Left kidney (tissue), 2 donors: Measurements from ENCODE around the gene CMTM8. TPM values are rescaled to one million over a fixed set of nuclear protein-coding genes. Genes with fewer than 3 reads are reported as not detected.
"Not testable (repeated sequence)": the region's sequence is repeated elsewhere in the genome, so short reads cannot be mapped to it uniquely, and the experiment has no call there.

ENCODE experiments used
- DNase-seq: peaks from one replicate; pipeline ENCODE4 v3.0.0-alpha.2; 2013
- polyA plus RNA-seq: library from polyadenylated mRNA; unstranded; fragments of 120-200 nt; gene quantifications from one replicate; pipeline ENCODE4 v1.2.1, GENCODE V29; 2013; ENCODE audit not compliant: insufficient read length

The CMTM8 gene
- polyA plus RNA-seq, 1 donor: 8.4 TPM

DNA sequence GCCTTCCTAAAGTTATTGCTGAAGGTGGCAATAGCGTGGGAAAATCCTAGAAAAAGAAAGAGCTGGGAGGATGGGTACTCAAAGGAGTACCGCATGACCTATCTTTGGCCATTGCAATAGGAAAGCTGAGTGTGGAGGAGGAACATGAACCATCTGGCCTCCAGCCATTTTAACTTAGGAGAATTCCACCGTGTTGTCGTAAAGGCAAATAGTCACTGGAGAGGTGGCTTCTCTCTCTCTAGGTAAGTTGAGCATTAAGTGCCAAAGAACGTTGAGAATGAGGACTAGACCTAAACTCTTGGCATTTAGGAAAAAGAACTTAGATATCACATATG, 137.1 kb downstream of the CMTM8 start:
- no peak for DNase-seq

GRCh38 chr3:32376115-32376514, 137.6 kb downstream of the CMTM8 start:
- no peak for DNase-seq

DNA sequence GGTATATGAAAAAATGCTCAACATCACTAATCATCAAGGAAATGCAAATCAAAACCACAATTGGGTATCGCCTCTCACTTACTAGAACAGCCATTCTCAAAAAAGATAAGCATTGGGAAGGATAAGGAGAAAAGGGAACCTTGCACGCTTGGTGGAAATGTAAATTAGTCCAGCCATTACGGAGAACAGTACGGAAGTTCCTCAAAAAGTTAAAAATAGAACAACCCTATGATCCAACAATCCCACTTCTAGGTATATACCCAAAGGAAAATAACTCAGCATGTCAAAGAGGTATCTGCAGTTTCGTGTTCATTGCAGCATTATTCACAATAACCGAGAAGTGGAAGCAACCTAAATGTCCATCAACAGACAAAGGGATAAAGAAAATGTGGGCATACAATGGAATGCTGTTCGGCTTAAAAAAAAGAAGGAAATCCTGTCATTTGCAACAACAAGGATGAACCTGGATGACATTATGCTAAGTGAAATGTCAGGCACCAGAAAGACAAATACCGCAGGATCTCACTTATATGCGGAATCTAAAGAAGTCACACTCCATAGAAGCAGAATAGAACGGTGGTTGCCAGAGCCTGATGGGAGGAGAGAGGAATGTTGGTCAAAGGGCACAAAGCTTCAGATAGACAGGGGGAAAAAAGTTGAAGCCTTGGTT, 141.5 kb downstream of the CMTM8 start:
- no peak for DNase-seq

DNA sequence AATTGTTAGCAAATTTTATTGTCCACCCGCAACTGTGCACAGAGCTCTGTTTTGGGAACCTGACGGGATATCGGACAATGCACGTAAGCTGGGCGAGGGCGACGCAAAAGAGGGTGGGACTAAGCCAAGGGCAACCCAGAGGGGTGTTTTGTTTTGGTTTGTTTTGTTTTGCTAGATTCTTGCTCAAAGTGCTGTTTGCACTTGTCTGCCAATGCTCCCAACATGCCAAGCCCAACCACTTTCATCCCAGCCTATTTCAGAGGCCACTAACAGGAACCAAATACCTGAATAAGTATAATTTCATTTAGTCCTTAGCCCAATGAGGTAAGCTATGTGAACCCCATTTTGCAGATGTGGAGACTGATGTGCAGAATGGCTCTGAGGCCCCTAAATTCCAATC, 143.4 kb downstream of the CMTM8 start:
- DNase-seq: no peak

- DNase-seq: no peak
These were observed 144.7 kb downstream of the CMTM8 start for GRCh38 chr3:32383136-32383711.

DNA sequence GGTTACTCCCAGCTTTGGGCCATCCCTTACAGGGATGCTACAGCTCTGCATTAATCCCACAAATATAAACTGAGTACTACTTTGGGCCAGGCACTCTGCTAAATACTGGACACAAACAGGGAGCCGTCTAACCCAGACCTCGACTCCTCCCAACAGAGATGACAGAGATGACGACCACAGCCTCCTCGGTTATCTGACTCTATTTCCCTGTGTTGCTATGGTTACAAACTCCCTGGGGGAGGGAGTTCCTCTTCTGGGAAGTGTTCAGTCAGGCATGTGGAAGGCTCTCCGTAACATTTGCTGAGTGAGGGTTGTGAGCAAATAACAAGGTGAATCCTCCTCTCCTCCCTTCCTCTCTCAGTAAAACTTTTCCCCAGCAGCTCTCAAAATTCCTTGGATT, 146.5 kb downstream of the CMTM8 start:
- peak; percentile 85 for DNase-seq

DNA sequence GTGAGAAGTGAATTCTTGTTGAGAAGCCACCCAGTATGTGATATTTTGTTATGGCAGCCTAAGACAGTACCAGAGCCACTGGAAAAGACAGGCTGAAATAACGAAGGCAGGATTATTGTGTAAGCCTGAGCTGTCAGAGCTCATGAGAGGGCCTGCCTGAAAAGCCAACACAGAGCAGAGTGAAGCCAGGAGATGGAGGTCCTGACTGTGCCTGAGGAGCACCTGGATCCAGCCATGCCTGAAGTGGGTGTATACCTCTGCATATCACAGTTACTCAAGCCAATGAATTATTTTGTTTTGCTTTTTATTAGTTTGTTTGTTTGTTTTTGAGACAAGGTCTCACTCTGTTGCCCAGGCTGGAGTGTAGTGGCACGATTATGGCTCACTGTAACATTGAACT, 149.0 kb downstream of the CMTM8 start:
- no peak for DNase-seq

DNA sequence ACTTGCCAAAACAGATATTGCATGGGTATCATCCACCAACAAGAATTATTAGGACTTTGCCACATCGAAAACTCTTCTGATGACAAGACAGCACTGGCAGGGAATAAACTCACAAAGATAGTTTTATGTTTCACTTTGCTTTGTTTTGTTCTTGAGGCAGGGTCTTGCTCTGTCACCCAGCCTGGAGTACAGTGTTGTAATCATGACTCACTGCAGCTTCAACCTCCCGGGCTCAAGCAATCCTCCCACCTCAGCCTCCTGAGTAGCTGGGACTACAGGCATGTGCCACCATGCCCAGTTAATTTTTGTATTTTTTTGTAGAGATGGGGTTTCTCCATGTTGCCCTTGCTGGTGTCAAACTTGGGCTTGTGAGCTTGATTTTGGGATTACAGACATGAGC, 151.1 kb downstream of the CMTM8 start:
- not testable (repeated sequence) for DNase-seq

DNA sequence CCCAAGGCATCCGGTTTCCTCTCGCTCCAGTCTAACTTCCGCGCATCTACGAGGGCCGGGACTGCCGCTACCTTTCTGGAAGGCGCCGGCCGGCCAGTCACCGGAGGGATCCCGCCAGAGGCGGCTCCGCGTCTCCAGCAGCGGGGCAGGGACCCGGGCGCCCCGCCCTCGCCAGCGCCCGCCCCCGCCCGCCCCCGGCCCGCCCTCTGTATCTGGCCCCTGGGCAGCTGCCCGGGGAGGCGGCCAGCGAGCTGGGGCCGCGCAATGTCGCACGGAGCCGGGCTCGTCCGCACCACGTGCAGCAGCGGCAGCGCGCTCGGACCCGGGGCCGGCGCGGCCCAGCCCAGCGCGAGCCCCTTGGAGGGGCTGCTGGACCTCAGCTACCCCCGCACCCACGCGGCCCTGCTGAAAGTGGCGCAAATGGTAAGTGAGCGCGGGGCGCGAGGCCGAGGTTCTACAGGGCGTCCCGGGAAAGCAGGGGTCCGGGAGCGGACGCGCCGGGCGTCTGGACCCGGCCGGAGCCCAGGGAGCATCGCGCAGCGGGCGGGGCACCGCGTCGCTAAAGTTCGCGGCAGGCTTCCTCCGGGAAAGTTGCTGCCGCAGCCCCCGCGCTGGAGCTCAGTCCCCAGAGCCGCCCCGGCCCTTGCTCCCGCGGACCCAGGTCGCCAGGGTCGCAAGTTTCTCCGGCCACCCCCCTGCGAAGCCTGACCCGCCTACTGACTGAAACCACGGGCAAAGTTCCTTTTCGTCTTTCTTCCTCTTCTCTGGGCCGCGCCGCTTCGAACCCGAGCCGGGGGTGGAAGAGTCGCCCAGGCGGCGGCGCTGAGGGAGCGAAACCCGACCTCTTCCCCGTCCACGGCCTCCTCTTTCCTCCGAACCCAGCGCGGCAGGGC, 153.4 kb downstream of the CMTM8 start, which contains the start of gene CMTM7:
TSS of gene CMTM7 (plus strand) at position 211 of the 893 bp plus-strand sequence. CDS start at position 265, 54 bp downstream.
- DNase-seq: peak; percentile 74

DNA sequence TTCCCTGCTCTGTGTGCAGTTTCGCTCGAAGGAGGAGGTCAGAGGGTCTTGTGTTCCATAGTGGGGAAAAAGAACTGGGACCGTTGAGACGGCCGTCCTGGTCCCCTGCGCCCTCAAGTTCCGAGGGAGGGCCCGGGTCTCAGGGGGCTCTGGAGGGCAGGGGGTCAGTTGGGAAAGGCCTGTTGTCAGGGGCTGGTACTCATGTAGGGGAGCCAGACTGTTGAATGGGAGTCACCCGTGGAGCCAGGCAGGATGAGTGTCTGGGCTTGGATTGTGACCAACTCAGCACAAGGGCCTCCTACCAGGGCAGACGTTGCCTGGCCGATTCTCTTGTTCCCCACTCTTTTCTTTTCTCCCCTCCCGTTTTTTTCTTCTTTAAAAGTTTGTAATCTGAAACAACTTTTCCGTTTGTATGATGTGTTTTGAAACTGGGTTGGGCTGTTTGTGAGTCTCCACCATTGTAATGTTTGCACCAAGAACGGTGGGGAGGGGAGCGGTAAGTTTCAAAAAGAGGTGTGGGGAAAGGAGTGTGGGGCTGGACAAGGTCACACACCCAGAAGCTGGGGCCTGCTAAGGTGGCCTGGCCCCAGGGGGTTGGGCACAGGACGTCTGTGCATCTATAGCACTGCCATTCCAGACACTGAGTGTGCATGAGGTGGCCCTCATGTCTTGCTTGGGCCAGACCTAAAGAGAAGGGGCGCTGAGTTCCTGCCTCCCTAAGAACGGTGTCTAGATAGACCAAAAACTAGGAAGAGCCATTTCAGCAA, 154.2 kb downstream of the CMTM8 start:
- DNase-seq: peak; percentile 33

GRCh38 chr3:32395496-32395895, 157.0 kb downstream of the CMTM8 start:
- DNase-seq: no peak

DNA sequence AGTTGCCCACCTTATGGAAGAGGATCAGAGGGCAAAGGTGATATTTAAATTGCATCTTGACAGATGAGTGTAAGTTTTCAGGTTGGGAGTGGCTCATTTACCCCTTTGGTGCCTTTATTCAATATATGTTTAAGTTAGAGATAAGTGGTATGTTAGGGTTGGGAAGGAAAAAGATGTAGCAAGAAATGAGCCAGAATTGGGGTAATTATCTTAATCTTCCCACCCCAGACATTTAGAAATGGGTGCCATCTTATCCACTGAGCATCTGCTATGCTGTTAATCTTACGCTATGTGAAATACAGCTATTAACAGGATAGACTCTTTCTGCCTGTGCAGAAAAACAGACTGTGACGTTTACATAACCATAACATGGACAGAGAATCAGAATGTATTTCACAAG, 159.5 kb downstream of the CMTM8 start:
- DNase-seq: no peak

DNA sequence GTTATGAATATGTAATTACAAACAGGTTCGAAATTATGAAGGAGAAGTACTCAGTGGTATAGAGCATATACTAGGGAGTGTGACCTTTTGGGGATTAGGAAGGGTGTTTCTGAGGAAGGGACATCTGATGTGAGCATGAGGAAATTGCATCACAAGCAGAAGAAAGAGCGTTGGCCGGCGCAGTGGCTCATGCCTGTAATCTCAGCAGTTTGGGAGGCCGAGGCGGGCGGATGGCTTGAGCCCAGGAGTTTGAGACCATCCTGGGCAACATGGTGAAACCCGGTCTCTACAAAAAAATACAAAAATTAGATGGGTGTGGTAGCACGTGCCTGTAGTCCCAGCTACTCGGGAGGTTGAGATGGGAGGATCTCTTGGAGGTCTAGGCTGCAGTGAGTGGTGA, 160.1 kb downstream of the CMTM8 start:
- no peak for DNase-seq

DNA sequence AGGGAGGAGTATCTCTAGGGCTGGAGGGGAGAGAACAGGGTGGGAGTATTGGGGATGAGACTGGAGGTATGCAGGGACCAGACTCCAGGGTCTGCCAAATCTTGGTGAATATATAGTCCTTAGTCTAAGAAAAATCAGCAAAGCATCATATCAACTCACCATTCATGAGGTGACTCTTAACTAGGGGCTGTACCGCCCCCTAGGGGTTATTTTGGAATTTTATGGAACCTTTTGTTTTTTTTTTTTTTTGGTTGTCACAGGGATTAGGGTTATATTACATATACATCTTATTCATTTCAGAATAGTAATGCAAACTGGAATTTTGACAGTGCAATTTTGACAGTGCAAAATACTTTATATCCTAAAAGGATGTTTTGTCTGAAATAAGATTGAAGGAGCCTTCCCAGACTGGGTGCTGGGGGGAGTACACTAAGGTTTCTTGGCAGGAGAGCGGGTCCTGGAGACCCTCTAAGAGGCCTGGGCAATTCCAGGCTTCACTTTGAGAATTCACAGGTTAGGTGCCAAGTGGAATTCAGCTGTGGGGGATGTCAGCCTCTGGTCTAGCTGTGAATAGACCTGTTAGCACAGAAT, 160.6 kb downstream of the CMTM8 start:
- DNase-seq: peak; percentile 71

- no peak for DNase-seq
These were observed 162.6 kb downstream of the CMTM8 start for GRCh38 chr3:32401126-32401525.

DNA sequence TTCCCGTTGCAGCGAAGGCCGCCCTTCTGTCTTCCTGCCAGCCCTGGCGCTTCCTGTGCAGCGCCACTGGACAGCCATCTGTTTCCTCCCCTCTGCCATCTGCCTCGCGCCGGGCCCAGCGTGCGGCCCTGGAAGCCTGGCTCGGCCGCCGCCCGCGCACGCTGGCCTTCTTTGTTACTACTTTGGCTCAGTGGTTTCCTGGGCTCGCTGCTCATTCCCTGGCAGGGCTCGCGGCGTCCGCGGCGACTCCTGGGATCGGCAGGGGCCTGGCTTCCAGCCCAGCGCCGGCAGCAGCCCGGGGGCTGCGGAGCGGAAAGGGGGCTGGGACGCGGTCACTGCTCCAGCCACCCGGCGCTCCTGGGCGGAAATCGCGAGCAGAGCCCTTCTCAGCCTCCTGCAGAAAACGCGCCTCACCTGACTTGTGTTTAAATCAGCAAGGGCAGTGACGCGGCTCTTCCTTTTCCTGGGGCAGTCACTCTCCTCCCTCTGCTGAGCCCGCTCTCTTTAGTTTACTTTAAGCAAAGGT, 163.1 kb downstream of the CMTM8 start:
- peak; percentile 81 for DNase-seq

DNA sequence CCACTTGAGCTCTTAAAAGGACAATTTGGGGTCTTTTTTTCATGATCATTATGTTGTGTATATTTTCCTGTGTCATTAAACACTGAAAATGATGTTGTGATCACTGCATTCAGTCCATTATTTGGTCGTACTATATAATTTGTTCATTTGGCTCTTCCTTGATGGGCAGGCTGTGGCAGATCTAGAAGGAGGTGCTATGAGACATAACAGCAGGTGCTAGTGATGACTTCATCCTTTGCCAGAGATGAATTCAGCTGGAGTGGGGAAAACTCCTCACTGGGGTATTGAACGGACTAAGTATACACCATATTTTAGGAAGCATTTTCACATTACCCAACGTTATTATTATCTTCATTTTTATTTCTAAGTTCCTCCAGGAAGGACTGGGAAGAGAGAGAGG, 165.2 kb downstream of the CMTM8 start:
- no peak for DNase-seq

DNA sequence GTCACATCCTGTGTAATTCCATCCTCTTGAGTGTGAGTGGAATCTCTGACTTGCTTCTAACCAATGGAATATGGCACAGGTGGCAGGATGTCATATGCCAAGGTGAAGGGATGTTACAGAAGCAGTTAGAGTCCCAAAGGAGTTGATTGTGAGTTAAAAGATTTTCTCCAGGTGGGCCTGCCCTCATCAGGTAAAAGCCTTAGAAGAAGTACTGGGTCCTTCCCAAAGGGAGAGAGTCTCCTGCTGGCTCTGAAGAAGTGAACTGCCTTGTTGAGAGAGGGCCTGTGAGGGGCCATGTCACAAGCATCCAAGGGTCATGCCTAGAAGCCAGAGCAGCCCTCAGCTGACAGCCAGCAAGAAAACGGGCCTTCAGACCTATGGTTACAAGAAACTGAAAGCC, 166.2 kb downstream of the CMTM8 start:
- DNase-seq: no peak

- DNase-seq: no peak
These were observed 166.7 kb downstream of the CMTM8 start for GRCh38 chr3:32405155-32405554.

DNA sequence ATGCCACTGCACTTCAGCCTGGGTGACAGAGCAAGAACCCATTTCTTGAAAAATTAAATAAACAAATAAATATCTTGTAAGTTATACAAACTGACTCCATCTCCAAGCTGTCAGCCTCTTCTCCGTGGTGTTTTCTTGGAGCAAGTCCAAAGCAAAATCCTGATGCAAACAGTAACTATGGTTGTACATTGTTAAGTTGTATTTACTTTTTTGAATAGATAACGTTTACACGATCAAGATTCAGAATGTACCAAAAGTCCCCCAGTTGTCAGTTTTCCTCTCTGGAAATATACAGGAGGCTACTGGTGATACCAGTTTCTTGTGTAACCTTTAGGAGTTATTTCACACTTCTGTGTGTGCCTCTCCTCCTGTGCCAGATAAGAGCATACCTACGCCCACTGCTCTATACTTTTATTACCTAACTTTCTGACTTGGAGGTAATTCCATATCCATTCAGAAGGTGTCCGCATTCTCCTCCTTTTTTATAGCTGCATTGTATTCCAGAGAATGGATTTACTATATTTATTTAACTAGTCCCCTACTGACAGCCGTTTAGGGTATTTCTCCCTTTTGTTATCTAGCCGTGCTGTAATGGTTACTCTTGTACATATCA, 167.3 kb downstream of the CMTM8 start:
- no peak for DNase-seq
